ENCODE results near the gene TLK1.

TLK1 gene

GRCh38 chr2:170953941-170954340, 206.8 kb downstream of the TLK1 start:
- no peak for DNase-seq

- no peak for DNase-seq
Measured at GRCh38 chr2:170950221-170950761, 210.4 kb downstream of the TLK1 start.

- no peak for DNase-seq
Measured at GRCh38 chr2:170949415-170949814, 211.3 kb downstream of the TLK1 start.

GRCh38 chr2:170944545-170944944, 216.1 kb downstream of the TLK1 start:
- no peak for DNase-seq

- no peak for DNase-seq
Measured at GRCh38 chr2:170943596-170943995, 217.1 kb downstream of the TLK1 start.

- DNase-seq: no peak
Measured at GRCh38 chr2:170943041-170943440, 217.7 kb downstream of the TLK1 start.

GRCh38 chr2:170942615-170943014, 218.1 kb downstream of the TLK1 start:
- no peak for DNase-seq
